MM.1S (cell line): ENCODE measurements around the gene DIP2C.

Experiments
- EZH2 ChIP-seq: fragments of 300-600 bp; sonication (generic); optimal IDR thresholded peaks from 2 replicates; pipeline ENCODE3; 2017; ENCODE audit warnings: low read depth, mild to moderate bottlenecking, antibody characterized with exemption, low read length, mixed read lengths
- EZH2phosphoT487 ChIP-seq: fragments of 300-600 bp; sonication (generic); IDR thresholded peaks from 2 replicates; pipeline ENCODE4 v1.6.1; 2018; ENCODE audit warnings: antibody characterized with exemption, low read length
- TF ChIP-seq, protein P1 (sequence below): fragments of 300-600 bp; sonication (generic); IDR thresholded peaks from 2 replicates; pipeline ENCODE4 v1.5.1; 2016; ENCODE audit warnings: antibody characterized with exemption, low read length, mixed read lengths

DNA sequence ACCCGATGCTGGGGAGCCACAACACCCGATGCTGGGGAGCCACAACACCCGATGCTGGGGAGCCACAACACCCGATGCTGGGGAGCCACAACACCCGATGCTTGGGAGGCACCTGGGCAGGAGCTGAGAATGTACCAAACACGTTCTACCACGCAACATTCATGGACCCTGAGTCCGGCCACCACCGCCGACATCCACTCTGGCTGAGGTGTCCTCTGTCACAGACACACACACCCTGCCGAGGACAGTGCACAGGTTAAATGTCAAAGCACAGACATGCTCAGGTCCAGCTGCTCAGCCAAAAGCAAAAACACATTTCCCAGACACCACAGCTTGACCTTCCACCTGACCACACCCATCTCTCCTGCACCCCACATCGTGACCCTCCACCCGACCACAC is 148.4 kb downstream of the DIP2C start:
- TF ChIP-seq, protein P1, sequence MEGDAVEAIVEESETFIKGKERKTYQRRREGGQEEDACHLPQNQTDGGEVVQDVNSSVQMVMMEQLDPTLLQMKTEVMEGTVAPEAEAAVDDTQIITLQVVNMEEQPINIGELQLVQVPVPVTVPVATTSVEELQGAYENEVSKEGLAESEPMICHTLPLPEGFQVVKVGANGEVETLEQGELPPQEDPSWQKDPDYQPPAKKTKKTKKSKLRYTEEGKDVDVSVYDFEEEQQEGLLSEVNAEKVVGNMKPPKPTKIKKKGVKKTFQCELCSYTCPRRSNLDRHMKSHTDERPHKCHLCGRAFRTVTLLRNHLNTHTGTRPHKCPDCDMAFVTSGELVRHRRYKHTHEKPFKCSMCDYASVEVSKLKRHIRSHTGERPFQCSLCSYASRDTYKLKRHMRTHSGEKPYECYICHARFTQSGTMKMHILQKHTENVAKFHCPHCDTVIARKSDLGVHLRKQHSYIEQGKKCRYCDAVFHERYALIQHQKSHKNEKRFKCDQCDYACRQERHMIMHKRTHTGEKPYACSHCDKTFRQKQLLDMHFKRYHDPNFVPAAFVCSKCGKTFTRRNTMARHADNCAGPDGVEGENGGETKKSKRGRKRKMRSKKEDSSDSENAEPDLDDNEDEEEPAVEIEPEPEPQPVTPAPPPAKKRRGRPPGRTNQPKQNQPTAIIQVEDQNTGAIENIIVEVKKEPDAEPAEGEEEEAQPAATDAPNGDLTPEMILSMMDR = no peak
- TF ChIP-seq EZH2 (no peak), EZH2phosphoT487 (no peak)
